NCI-H2107 (cell line): Measurements from ENCODE around the gene RTN3.

Experiments
- DNase-seq: peaks from one replicate; lab custom pipeline; 2025; lab: John Stamatoyannopoulos, UW

The RTN3 gene

DNA sequence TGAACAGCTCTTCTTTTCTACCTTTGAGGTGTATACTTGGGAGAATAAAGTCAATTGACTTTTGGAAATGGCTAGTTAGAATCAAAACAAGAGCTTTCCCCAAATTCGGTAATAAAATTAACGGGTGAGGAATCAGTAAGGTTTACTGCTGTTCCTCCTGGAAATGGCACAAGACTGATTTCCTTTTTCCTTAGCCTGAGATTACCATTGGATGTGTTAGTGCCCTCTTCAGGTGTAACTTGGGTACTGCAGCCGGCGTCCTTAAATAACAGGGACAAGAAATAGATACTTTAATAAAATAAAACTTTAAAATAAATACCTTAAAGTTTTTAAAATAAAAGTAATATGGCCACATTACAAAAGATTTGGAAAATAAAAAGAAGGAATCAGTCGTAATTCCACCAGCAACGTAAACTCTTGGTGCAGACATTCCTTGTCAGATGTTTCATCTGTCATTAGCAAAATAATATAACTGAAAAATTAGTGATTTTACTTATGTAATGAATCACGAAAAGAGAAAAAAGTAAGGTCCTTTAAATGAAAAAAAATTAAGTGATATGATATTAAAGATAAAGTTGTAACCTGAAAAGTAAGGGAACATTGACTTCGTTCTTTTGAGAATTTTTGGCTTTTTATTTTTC lies 57.5 kb downstream of the RTN3 start:
- peak; percentile 26 for DNase-seq

DNA sequence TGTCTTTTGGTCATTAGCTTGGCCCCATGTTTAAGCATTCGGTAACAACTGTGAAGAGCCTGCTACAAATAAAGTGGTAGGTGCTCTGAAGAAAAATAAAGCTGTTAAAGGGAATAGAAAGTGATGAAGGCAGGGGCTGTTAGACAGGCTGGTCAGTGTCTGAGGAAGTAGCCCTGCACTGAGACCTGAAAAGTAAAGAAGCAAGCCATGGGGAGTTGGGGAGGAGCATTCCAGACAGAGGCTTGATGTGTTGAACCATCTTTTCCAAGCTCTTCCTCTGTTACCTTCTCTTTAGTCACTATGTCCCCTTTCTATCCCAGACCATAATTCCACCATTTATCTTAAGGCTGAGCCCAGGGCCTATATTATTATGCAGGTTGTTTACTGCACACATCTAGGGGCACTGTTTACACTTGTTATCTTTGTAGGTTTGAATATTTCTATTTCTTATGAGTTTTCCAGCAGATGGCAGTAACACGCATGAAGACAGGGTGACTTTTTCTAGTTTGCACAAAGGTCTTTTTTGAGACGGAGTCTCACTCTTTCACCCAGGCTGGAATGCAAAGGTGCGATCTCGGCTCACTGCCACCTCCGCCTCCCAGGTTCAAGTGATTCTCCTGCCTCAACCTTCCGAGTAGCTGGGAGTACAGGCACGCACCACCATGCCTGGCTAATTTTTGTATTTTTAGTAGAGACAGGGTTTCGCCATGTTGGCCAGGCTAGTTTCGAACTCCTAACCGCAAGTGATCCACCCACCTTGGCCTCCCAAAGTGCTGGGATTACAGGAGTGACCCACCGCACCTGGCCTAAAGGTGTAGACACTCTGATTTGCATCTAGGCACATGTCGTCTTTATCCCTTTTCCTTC lies 64.2 kb downstream of the RTN3 start:
- no peak for DNase-seq

DNA sequence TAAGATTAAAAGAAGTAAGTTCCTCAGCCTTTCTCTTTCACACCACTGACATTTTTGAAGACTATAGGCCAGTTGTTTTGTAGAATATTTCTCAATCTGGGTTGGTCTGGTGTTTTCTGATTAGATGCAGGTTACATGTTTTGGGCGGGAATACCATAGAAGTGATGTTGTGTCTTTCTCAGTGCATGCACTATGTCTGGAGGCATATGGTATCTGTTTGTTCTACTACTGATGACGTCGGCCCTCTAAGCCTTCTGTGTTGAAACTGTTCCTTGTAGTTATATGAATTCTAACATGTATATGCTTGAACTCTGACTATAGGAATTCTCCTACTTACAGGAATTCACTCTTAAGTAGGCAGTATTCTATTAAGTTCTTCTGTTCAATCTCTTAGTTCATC lies 65.7 kb downstream of the RTN3 start:
- DNase-seq, result no peak

DNA sequence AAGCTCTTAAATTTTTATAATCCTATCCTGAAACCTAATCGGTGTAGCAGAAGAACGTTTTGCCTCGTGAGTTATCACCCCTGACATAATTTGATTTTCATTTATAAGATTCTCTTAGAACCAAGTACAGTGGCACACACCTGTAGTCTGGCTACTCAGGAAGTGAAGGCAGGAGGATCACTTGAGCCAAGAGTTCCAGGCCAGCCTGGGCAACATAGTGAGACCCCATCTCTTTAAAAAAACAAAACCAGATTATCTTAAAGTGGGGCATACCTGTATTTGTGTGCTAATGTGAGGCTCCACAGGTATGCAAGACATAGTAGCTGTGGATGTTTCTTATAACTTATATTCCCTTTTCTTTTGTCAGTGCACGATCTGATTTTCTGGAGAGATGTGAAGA lies 68.3 kb downstream of the RTN3 start:
- DNase-seq, result no peak

DNA sequence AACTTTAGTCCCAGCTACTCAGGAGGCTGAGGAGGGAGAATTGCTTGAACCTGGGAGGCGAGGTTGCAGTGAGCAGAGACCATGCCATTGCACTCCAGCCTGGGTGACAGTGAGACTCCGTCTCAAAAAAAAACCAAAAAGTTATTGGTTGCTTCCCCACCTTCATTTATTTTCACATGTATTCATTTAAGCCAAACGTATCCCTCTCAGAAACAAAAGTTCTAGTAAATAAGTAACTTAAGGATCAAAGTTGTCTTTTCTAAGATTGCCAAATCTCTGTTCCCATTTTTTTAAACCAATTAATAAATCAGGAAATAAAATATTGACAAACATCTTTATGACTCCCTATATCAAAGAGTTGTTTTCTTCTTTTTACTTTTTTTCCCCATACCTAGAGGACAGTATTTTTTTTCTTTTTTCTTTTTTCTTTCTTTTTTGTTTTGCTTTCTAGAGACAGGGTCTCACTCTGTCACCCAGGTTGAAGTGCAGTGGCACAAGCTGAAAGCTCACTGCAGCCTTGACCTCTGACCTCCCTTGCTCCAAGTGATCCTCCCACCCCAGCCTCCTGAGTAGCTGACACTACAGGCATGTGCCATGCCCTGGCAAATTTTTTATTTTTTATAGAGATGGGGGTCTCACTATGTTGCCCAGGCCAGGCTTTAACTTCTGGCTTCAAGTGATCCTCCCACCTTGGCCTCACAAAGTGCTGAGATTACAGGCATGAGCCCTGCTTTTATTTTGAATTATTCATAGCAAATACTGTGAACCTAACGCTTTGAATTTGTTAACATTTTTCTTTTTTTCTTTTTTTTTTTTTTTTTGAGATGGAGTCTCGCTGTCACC lies 75.8 kb downstream of the RTN3 start:
- no peak for DNase-seq

DNA sequence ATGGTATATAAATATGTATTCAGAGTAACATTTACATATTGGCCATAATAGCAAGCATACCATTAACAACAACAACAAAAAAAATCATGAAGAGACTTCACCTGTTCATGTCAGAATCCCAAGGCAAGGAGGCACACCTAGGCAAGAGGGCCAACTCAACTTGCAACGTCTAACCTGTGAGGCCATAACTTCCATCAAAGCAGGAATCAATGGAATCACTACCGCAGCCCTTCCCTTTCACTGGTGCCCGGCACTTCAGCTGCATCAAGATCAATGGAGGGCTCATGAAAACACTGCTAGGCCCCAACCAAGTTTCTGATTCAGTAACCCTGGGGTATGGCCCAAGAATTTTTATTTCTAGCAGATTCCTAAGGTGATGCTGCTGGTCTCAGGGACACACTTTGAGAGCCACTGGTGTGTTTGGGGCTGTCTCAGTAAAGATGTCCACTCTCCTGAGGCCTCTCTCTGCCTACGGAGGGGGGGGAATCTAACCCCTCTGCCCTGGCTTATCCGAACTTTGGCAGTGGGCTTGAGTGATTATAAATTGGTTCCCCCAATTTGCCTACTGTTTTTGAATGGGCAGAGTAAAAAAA lies 79.3 kb downstream of the RTN3 start:
- no peak for DNase-seq

DNA sequence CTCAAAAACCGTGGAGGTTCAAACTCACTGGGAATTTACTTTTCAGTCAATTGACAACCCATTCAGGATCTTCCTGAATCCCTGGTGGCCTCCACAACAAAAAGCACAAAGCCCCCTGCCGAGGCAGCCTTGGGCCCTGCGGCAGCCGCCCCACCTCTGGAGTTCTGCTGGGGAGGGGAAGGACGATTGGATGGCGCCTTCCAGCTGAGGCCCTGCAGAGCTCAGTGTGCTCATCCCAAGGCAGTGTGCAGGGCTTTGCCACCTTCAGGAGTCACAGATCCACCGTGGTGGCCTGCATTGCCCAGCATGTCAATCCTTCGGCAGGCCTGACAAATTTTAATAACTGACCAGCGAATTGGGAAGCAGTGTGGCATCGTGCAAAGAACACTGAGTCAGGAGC lies 79.9 kb downstream of the RTN3 start:
- DNase-seq, result no peak

DNA sequence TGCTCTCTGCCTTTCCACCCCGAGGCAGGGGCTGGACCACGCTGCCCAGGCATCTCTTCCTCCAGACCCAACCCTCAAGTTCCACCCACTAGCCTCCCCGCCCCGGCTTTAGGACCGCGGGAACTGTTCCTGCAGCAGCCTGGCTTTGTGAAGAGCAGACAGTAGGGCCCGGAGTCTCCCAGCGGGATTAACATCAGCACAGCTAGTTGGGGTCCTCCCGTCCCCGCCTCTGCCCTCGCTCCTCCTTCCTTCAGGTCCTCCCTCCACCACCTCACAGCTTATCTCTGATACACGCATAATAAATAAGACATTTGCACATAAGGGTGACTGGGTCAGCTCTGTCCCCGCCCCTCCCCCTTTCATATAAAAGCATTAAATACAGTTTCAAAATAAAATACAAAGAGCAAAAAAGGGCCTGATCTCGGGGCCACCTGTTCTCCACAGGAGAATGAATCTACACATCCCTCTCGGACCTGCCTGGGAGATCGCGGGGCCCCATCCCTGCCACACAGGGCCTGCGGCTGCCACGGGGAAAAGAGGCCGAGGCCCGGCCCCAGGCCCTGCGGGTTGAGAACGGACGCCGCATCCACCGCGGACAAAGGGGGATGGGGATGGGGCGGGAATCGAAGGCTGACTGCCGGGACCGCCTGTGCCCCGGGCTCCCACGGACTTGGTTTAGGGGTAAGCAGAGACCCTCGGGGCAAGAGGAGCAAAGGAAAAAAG lies 80.8 kb downstream of the RTN3 start:
- DNase-seq, result no peak

DNA sequence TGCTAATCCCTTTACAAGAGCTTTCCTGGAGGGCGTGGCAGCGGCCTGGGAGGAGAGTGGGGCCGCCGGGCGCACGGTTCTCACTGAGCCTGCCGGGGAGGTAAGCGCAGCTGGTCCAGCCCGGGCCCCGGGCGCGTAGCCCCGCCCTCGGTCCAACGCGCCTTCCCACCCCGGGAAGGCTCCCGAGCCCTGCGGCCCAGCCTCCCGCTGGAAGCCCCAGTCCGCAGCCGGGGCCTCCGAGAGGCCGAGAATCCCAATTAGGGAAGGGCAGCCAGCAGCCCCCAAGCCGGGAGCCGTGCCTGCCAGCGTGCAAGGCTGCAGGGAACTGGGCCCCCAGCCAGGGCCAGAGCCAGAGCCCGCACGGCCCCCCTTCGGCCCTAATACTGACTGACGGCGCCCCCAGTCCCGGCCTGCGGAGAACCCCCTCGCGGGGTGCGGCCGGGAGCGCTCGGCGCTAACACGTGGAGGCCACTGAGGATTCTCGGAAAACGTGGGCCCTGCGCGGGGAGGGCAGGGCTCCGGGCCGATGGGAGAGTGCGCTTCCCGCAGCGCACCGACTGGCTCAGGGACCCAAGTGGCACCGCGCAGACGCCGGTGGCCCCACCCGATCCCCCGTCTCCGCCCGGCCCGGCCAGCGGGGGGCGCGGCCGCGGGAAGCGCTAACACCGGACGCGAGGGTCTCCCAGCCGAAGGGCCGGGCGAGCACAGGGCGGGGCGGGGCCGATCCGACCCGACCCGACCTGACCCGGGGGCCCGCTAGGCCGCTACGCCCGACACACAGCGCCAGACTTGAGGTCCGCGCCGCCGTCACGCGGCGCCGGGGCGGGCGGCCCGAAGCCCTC lies 81.6 kb downstream of the RTN3 start:
- DNase-seq, result no peak

DNA sequence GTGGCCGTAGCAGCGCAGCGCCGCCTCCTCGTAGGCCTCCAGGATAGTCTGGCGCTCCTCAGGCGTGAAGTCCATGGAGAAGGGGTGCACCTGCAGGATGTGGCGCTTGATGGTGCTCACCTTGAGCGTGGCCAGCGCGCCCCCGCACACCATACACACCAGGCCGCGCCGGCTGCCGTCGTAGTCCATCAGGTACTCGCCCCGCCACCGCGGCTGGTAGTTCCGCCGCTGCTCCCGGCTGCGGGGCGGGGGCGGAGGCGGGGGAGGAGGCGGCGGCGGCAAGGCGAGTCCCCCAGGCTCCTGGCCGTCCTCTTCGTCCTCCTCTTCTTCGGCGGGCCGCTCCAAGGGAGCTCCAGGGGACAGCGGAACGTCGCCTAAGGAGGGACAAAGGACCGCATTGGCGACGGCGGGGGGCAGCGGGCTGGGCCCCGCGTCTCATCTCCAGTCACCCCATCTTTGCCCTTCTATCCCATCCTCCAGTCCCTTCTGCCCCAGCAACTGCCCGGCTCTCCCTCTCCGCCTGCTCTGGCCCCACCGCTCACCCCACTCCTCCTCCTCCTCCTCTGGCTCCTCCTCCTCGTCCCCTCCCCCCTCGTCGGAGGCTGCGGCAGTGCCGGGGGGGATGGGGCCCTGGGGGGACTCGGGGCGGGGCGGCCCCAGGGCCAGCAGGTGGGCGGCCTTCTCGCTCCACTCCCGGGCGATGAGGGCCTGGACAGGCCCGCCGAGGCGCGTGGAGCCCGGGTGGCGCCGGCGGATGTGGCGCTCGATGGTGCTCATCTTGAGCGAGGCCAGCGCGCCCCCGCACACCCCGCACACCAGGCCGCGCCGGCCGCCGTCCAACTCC lies 82.4 kb downstream of the RTN3 start:
- DNase-seq, result no peak

DNA sequence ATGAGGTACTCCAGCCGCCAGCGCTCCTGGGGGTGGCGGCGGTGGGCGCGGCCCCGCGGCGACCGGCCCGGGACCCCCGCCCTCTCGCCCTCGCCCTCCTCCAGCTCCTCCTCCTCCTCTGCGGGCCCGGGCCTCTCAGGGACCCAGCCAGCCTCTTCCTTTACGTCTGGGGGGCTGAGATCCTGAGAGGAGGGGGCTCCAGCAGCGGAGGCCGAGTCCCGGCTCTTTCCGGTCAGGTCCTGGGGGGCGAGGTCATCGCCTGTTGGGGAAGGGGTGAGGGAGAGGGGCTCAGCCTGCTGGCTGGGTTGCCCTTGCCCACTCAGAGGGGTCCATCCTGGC lies 83.0 kb downstream of the RTN3 start:
- DNase-seq, result no peak

DNA sequence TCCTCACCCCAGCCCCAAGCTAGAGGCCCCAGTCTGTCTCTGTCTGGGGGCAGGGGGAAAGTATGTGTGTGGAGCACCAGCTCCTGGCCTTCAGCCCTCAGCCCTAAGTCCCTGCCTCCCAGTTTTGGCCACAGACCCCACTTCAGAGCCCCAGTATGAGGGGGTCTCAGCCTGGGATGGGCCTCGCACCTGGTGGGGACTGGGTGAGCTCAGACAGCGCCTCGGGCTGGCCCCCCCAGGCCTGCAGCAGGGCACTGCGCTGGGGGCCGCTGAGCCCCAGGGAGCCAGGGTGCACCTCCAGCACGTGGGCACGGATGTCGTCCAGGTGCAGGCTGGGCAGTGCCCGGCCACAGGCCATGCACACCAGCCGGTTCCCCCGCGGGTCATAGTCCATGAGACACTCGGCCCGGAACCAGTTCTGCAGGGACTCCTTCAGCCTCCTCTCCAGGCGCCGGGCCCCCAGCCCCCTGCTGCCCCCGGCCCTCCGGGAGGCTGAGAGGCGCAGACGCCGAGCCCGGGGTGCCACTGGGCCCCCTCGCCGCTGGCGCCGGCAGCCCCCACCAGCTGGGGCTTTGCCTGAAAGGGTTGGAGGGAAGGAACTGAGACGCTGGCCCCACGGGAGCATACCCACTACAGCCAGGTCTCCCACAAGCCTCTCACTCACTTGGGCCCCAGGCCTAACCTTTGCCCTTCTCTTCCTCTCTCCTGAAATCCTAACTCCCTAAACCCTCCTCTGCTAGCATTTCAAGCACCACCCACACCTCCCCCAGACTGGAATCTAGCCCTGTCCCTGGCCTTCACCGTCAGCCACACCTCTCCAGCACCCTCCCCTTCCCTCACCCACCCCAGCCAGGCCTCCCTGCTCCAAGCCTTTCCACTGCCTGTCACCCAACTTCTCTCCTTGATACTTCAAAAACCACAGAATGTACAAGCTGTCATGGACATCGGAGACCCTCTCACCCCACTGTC lies 83.7 kb downstream of the RTN3 start:
- DNase-seq, result no peak

DNA sequence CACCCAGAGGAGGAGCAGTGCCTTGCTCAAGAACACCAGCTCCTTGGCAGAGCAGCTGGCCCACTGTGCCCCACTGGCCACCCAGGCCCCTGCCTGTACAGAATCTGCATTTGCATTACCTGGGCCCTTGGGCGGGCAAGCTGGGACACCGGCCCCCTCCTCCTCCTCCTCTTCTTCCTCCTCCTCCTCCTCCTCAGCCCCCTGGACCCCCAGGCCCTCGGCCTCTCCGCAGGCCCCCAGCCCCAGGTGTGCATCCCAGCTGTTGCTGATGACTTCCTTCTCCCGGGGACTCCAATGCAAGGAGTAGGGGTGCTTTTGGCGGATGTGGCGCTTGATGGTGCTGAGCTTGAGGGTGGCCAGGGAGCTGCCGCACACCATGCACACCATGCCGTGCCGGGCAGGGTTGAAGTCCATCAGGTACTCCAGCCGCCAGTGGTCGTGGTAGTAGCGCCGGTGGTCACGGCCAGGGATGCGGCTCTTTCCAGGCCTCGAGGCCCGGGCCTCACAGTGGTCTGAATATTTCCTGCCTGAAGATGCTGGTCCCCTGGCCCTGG lies 84.5 kb downstream of the RTN3 start:
- DNase-seq, result no peak

DNA sequence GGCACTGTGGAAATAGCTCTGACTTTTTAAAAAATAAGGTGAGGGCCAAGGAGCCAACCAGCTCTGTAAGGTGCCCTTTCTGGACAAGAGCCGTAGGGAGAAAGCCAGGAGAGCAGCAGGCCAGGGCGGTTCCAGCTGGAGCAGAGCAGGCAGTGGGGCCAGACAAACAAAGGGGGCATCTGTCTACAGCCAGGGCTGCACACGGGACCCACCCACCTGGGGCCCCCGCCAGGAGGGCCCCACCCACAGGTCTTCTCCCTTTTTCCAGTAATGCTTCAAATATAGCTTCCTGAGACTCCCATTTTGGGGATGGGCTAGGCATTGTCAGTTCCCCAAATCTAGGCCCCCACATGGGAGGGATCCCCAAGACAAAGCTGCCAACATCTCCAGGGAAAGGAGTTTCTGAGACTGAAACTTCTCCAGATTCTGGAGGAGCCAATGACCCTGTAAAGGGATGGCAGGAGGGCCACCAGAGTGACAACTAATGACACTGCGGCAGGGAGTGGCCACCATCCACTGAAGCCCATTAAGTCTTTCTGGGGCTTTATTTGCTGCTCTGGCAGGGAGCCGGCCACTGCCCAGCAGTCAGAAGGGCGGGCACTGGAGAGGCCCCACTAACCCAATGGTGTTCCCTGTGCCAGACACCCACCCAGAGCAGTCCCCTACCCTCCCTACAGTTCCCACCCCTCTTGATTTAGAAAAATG lies 85.4 kb downstream of the RTN3 start:
- no peak for DNase-seq

DNA sequence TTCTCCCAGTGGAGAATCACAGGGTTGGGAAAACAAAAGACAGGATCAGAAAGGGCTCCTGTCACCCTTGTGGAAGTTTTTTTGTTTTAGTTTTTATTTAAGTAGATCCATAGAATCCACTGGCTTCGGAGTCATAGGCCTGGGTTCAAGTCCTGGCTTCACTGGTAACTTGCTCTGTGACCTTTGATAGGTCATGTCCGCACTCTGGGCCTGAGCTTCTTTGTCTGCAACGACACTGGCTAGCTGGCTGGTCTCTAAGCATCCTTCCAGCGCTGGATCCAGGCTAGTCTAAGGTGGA lies 85.9 kb downstream of the RTN3 start:
- DNase-seq, result no peak

DNA sequence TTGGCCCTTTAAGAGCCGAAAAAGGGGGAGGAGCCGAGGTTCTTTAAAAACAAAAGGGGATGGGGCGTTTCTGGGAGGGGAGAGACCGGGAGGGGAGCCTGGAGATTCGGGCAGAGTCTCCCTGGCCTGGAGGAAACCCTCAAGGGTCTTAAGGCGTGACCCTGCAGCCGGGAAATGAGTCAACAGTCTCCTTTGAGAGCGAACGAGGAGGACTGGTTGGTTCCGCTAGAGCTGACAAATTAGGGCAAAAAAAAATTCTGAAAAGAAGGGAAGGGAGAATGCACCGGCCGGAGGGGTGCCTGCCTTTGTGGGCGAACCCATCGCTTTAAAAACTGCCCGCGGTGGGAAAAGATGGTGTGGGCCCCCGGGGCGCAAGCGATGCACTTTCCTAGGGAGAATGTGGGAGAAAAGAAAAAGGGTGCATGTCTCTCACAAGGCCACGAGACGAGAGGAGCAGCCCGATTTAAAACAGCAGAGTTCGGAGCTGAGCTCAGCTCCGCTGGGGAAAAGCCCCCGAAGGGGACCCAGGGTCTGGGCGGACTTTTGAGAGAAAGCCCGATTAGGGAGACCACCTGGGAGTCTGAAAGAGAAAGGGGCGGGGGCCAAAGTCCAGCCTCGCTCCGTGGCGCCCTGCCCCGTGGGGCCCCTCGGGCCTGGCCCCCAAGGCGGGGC lies 86.4 kb downstream of the RTN3 start:
- no peak for DNase-seq

DNA sequence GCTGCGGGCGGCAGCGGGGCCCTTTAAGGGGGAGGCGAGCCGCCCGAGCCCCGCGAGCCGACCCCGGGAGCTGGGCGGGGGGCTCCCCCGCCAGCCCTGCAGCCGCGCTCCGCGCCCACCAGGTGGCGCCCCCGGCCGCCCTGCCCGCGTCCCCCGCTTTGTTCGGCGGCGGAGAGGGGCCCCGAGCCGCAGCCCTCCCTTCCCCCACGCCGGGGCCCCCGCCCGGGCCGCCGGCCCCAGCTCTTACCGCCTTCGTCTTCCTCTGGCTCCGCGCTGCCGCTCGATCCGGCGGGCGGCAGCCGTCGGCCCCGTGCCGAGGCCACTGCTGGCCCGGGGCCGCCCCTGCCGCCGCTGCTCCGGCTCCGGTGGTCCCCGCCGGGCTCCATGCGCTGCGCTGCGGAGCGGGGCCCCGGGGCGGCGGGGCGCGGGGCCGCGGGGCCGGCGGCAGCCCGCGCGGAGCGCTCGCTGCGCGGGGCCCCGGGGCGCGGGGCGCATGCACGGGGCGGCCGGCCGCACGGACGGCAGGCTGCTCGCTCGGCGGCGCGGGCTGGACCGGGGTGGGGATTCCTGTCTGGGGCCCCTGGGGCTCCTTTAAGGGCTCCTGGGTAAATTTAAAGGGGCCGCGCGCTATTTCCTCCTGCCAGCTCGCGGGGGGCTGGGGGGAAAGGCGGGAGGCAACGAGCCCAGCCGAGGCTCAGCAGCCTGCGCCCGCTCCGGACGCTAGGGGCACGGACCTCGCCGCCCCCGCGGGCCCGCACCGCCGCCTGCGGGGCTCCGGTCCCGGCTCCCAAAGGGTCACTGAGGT lies 87.1 kb downstream of the RTN3 start, which contains the start of gene ZFTA:
ZFTA (minus strand) TSS at position 539 of the 805 bp plus-strand sequence; CDS start at position 386, 153 bp downstream.
- DNase-seq, result no peak
